ENCODE measurements around the gene FSTL5.

DNA sequence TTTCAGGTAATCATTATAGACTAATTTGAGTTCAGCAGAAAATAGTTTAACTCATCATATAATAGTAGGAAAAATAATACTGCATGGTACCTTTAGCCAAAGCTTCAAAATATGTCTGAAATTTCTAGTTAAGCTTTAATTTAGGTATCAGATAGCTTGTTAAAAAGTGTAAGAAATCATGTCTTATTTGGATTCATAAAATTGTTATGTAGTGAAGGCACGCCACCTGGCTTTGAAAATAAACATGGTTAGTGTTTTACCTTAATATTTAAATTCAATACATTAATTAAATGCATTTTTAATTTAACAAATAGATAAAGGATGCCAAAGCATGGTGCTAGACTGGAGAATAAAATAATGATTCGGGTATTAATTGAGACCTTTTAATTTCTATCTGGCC is 211.4 kb downstream of the FSTL5 start:
- TF ChIP-seq, protein P1, sequence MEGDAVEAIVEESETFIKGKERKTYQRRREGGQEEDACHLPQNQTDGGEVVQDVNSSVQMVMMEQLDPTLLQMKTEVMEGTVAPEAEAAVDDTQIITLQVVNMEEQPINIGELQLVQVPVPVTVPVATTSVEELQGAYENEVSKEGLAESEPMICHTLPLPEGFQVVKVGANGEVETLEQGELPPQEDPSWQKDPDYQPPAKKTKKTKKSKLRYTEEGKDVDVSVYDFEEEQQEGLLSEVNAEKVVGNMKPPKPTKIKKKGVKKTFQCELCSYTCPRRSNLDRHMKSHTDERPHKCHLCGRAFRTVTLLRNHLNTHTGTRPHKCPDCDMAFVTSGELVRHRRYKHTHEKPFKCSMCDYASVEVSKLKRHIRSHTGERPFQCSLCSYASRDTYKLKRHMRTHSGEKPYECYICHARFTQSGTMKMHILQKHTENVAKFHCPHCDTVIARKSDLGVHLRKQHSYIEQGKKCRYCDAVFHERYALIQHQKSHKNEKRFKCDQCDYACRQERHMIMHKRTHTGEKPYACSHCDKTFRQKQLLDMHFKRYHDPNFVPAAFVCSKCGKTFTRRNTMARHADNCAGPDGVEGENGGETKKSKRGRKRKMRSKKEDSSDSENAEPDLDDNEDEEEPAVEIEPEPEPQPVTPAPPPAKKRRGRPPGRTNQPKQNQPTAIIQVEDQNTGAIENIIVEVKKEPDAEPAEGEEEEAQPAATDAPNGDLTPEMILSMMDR (IDR thresholded peaks at IDR 0.05 in 4 of 5, conservative IDR thresholded peaks at IDR 0.05 in 1 of 5) = no peak
- no peak for TF ChIP-seq POLR2A (IDR thresholded peaks at IDR 0.05)
